ACC112 (cell line): ENCODE results near the gene TRERF1.
A peak's percentile ranks its signal among the peaks of the same experiment; 100 is the strongest.
"Not testable (repeated sequence)": the region's sequence is repeated elsewhere in the genome, so short reads cannot be mapped to it uniquely, and the experiment has no call there.

Experiments used
- H2AFZ ChIP-seq: fragments of 200-600 bp; sonication (generic); one replicate; pipeline ENCODE4 v1.6.0; 2017; ENCODE audit warnings: antibody characterized with exemption, low read length; ENCODE audit not compliant: unreplicated experiment
- H3K27ac ChIP-seq: fragments of 200-600 bp; sonication (generic); 2 replicates; pipeline ENCODE4 v1.5.1; 2014; ENCODE audit warnings: low read depth, mild to moderate bottlenecking, antibody characterized with exemption, low read length, moderate library complexity
- H3K27me3 ChIP-seq: fragments of 200-600 bp; sonication (generic); 2 replicates; pipeline ENCODE4 v1.6.1; 2014; ENCODE audit warnings: mild to moderate bottlenecking, antibody characterized with exemption, low read length, moderate library complexity, mixed read lengths; ENCODE audit not compliant: insufficient read depth
- H3K36me3 ChIP-seq: fragments of 200-600 bp; sonication (generic); 2 replicates; pipeline ENCODE4 v1.6.1; 2016; ENCODE audit warnings: mild to moderate bottlenecking, antibody characterized with exemption, low read length, moderate library complexity, mixed read lengths; ENCODE audit not compliant: insufficient read depth
- H3K4me1 ChIP-seq: fragments of 200-600 bp; sonication (generic); one replicate; pipeline ENCODE4 v1.6.1; 2016; ENCODE audit warnings: low read length, mixed read lengths; ENCODE audit not compliant: insufficient read depth, unreplicated experiment, control insufficient read depth
- H3K4me3 ChIP-seq: fragments of 200-600 bp; sonication (generic); 2 replicates; pipeline ENCODE4 v1.5.1; 2014; ENCODE audit warnings: mild to moderate bottlenecking, low read depth, low read length
- H3K79me2 ChIP-seq: fragments of 200-600 bp; sonication (generic); one replicate; pipeline ENCODE4 v1.6.0; 2016; ENCODE audit warnings: low read length; ENCODE audit not compliant: control insufficient read depth, unreplicated experiment, insufficient read depth

The TRERF1 gene

GRCh38 chr6:42203183-42203582, 248.5 kb downstream of the TRERF1 start:
- Histone ChIP-seq H3K4me3 (no peak overlapping the region), H2AFZ (no peak overlapping the region), H3K27ac (no peak overlapping the region), H3K27me3 (no peaks in the 10 kb centered on the region), H3K36me3 (peaks cover 6% of the 10 kb centered on the region; the same call in 1 of the 2 replicates), H3K79me2 (no peaks in the 10 kb centered on the region), H3K4me1 (peaks cover 27% of the 10 kb centered on the region)

DNA sequence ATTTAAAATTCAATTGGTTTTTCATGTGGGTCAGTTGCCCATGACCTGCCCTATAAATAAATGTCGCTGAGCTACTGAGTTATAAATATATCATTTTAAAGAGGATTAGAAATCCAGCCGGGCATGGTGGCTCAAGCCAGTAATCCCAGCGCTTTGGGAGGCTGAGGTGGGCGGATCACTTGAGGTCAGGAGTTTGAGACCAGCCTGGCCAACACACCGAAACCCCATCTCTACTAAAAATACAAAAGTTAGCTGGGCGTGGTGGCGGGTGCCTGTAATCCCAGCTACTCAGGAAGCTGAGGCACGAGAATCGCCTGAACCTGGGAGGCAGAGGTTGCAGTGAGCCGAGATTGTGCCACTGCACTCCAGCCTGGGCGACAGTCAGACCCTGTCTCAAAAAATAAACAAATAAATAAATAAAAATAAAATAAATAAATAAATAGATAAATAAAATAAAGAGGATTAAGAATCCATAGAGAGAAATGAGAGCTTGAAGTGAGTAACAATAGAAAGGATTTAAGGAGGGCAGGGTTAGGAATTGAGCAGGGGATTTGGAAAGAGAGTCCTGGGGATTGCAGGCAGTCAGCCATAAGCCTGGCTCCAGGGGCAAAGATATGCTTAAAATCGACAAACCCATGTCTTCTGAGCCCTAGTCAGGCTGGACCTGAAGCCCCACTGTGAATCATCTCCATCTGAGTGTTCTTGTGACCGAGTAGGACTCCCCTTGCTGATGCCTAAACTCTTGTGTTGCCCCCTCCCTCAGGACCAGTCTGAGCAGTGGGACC, 249.4 kb downstream of the TRERF1 start:
- not testable (repeated sequence) for H3K79me2 ChIP-seq, H2AFZ ChIP-seq, H3K27ac ChIP-seq, H3K4me3 ChIP-seq, H3K27me3 ChIP-seq, H3K36me3 ChIP-seq
- H3K4me1 ChIP-seq, result peaks cover 36% of the 10 kb centered on the region

DNA sequence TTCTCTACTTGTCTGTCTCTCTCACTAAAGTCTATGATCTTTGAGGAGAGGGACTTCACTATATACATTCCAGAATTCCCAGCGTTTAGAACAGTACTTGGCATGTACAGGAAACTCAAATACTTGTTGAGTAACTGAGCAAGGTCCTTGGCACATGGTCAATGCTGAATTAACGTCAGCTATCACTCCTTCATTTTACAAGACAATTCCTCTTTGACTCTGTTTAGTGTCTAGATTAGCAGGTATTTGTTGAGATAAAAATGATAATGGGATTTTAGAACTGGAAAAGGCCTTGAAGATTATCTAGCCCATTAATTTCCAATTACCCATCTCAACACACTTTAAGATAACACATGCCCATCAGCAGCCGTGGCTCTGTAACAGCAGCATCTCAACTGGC, 250.3 kb downstream of the TRERF1 start:
- Histone ChIP-seq H3K4me3 (no peak overlapping the region), H3K4me1 (peaks cover 37% of the 10 kb centered on the region), H3K79me2 (no peaks in the 10 kb centered on the region), H2AFZ (no peak overlapping the region), H3K36me3 (0 out of 2 replicates have a peak, but pooled peaks cover 3% of the 10 kb centered on the region), H3K27ac (no peak overlapping the region), H3K27me3 (no peaks in the 10 kb centered on the region)

DNA sequence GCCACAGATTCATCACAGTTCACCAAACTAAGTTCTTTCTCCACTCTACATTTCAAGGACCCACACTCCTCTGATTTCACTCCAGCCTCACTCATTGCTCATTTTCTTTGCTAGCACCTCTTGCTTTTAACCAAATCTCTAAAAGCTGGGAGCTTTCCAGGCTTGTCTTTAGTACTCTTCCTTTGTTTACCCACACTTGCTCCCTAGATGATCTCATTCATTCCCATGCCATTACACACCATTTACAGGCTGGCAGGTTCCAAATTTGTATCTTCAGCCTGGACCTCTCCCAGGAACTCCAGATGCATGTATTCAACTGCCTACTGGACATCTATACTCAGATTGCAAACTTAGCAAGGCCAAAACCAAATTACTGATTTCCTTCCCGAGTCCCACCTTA, 251.7 kb downstream of the TRERF1 start:
- no peaks in the 10 kb centered on the region for H3K79me2 ChIP-seq
- H3K27ac ChIP-seq, result peak overlapping the region; percentile 39
- H2AFZ ChIP-seq, result no peak overlapping the region
- H3K27me3 ChIP-seq, result no peaks in the 10 kb centered on the region
- no peaks in the 10 kb centered on the region for H3K36me3 ChIP-seq
- H3K4me1 ChIP-seq, result peaks cover 37% of the 10 kb centered on the region
- H3K4me3 ChIP-seq, result no peak overlapping the region

GRCh38 chr6:42199106-42199981, 252.4 kb downstream of the TRERF1 start:
- H3K27me3 ChIP-seq, result no peaks in the 10 kb centered on the region
- H3K4me1 ChIP-seq, result peaks cover 32% of the 10 kb centered on the region
- H3K36me3 ChIP-seq, result no peaks in the 10 kb centered on the region
- H3K27ac ChIP-seq, result peak overlapping the region; percentile 39
- no peak overlapping the region for H2AFZ ChIP-seq
- H3K79me2 ChIP-seq, result no peaks in the 10 kb centered on the region
- no peak overlapping the region for H3K4me3 ChIP-seq

- Histone ChIP-seq H3K27ac (0 out of 2 replicates have a peak overlapping the region, but pooled peaks have one; percentile 13), H3K27me3 (no peaks in the 10 kb centered on the region), H3K4me3 (no peak overlapping the region), H3K79me2 (no peaks in the 10 kb centered on the region), H2AFZ (no peak overlapping the region), H3K4me1 (peaks cover 31% of the 10 kb centered on the region), H3K36me3 (no peaks in the 10 kb centered on the region)
These were observed 254.0 kb downstream of the TRERF1 start for GRCh38 chr6:42197555-42198362.

DNA sequence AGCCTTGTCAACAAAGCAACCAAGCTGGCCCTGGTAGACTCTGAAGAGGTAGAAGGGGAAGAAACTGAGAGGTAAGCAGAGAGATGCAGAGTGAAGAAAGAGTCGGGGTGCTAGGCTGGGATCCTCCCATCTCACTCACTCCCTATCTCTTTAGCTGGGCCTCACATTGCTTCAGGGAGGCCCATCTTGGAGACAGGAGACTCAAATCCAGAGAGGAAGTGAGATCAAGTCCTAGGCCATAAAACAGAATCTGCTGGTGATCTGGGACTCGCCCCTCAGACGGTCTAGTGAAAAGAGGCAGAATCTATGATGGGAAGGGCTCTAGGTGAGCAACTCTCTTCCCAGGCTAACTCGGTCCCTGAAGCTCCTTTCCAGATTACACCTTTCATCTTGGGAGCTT, 256.3 kb downstream of the TRERF1 start:
- no peaks in the 10 kb centered on the region for H3K36me3 ChIP-seq
- H3K27ac ChIP-seq, result no peak overlapping the region
- no peaks in the 10 kb centered on the region for H3K27me3 ChIP-seq
- no peak overlapping the region for H2AFZ ChIP-seq
- no peaks in the 10 kb centered on the region for H3K79me2 ChIP-seq
- H3K4me1 ChIP-seq, result peaks cover 28% of the 10 kb centered on the region
- H3K4me3 ChIP-seq, result no peak overlapping the region

GRCh38 chr6:42194056-42194455, 257.7 kb downstream of the TRERF1 start:
- no peaks in the 10 kb centered on the region for H3K36me3 ChIP-seq
- H3K27me3 ChIP-seq, result no peaks in the 10 kb centered on the region
- H3K4me3 ChIP-seq, result no peak overlapping the region
- no peaks in the 10 kb centered on the region for H3K79me2 ChIP-seq
- H3K4me1 ChIP-seq, result peaks cover 14% of the 10 kb centered on the region
- no peak overlapping the region for H2AFZ ChIP-seq
- H3K27ac ChIP-seq, result no peak overlapping the region

DNA sequence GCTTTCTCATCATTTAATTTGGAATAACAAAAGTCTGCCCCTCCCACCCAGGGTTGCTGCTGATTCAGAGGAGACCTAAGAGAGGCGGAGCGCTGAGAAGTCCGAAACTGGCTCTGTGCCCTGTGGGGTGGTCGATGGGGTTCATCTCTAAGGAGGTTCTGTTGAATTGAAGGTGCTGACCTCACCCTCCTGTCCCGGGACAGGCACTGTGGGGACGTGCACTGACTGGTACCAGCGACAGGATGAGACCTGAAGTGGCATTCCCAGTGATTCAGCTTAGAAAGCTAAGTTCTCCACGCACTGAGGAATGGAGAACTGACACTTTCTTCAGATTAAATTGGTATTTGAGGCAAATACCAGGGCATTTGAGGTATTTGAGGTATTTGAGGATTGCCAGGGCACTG, 258.2 kb downstream of the TRERF1 start:
- Histone ChIP-seq H3K4me1 (peaks cover 14% of the 10 kb centered on the region), H3K36me3 (no peaks in the 10 kb centered on the region), H3K27ac (no peak overlapping the region), H3K27me3 (no peaks in the 10 kb centered on the region), H3K79me2 (no peaks in the 10 kb centered on the region), H2AFZ (no peak overlapping the region), H3K4me3 (no peak overlapping the region)

- not testable (repeated sequence) for H3K27ac ChIP-seq, H3K4me3 ChIP-seq, H3K36me3 ChIP-seq, H3K27me3 ChIP-seq, H3K4me1 ChIP-seq, H2AFZ ChIP-seq, H3K79me2 ChIP-seq
These were observed 259.3 kb downstream of the TRERF1 start for GRCh38 chr6:42192385-42192784.
